Stimulated activated CD8-positive, alpha-beta memory T cell treated with anti-CD3 and anti-CD28 coated beads, Interleukin-7, amount 100 ng/mL, for 1 hour (primary cell): Measurements from ENCODE around the gene PCYT1B.
"Not testable (repeated sequence)": the region's sequence is repeated elsewhere in the genome, so short reads cannot be mapped to it uniquely, and the experiment has no call there.

Experiments used
- DNase-seq, 2 donors: peaks; one replicate each; pipeline ENCODE4 v3.0.0-alpha.2; 2020; ENCODE audit warnings: low read depth in 2 of 2

PCYT1B gene

DNA sequence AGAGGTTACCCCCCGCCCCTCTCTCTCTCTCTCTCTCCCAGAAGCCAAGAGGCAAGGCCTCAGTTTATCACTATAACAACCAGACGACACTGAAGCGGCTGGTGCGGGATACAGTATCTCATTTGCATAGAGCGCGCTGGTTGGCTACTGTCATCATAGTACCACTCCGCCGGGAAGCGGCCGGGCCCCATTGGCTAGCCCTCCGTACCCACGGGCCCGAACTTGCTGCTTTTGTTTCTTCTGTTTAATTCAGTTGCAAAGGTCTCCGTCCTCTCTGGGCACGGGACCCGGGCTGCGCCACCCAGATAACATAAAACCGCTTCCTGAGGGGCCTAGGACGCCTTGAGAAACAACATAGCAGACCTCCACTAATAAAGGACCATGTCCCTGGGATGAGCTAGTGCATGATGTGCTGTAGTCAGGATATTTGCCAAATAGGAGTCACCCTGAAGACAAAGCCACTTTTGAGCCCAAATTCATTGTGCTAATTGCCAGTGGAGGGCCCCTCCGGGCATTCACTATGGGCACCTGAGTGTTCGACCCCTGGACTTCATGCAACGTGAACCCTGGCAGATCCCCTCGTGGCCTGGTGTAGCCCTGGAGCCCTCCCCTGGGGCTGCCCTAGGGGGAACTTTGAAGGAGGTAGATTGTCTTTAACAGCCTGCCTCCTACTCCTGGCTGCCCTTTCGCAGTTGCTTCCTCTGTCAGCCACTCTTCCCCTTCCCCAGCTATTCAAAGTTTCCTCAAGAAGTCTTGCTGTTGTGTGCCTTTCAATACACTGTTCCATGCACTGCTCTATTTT is at the start of gene PCYT1B:
TSS of gene PCYT1B (minus strand) at position 91 of the 802 bp plus-strand sequence. CDS start 242 bp downstream, outside the sequence.
- peak; percentile 10 to 19 for DNase-seq

DNA sequence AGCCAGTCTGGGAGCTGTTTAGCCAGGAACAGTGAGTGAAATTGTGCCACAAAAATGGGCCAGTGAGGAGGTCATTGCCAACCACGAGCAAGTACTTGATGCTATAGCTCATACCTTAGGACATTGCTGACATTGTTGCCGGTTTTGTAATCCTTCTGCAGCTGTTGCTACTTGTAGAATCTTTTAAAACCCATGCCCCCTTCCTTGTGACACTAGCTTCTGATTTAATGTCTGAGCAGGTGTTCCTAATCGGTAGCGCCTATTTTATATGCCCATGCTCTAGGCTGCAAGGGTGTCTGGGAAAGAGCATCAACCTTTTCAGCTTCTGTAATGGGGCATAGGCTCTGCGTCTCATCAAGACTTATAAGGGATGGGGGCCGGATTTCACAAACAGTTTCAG is 49.1 kb upstream of the PCYT1B start:
- DNase-seq = no peak

DNA sequence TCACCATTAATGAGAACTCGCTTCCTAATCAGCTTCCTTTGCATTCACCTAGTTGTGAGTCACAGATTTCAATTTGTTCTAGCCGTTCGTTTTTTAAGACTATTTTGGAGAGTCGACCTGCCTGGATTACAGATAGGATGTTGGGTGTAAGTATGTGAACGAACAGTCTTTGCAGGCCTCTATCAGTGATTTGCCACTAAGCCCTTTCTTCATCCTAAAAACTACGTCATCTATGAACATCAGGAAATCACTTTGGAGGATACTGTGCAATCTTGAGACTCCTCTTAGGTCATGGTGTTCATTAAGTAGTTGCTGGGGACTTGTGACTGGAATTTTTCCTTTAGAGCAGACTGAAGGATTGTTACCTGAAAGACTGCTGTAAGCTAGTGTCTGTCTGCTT is 47.7 kb upstream of the PCYT1B start:
- DNase-seq = no peak

DNA sequence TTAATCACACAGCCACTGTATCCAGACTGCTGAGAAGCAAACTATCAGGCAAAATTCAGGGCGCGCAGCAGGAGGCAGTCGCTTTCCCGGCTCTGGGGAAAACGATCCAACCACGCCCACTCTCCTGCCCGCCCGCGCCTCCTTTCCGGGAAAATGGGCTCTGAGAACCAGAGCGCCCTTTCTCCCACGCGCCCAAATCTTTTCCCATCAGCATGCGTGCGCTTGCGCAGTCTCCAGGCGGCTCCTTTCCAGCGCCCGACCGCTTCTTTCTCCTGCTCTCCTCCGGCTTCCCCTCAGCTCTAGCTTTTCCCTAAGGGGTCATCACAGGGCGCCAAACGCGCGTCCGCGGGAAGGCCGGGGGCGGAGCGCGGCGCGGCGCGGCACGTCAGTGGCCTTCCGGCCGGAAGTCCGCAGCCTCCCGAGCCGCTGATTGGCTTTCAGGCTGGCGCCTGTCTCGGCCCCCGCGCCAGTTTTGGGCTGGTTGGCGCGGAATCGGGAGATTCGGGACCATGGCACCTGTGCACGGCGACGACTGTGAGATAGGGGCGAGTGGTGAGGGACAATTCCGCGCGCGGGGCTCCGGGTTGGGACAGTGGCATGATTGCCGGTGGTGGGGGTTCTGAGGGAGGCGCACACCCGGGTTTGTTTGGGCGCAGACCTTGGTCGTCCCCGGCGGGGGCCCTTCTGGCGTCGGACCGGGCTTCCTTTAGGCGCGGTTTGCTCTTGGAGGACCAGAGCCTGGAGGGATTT is 46.5 kb upstream of the PCYT1B start, which contains the start of gene POLA1:
TSS of gene POLA1 (plus strand) at position 466 of the 750 bp plus-strand sequence. CDS start at position 510, 44 bp downstream.
- peak; percentile 23 to 25 for DNase-seq

DNA sequence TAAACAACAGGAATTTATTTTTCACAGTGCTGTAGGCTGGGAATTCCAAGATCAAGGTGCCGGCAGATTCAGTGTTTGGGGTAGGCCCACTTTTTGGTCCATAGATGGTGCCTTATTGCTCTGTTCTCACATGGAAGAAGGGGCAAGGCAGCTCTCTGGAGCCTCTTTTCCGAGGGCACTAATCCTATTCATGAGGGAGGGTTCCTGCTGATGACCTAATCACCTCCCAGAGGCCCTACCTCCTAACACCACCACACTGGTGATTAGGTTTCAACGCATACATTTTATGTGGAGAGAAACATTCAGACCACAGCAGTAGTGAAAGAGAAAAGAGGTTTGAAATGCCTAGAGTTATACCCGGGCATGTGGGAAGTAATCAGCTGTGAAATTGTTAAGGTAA is 45.2 kb upstream of the PCYT1B start:
- no peak for DNase-seq

DNA sequence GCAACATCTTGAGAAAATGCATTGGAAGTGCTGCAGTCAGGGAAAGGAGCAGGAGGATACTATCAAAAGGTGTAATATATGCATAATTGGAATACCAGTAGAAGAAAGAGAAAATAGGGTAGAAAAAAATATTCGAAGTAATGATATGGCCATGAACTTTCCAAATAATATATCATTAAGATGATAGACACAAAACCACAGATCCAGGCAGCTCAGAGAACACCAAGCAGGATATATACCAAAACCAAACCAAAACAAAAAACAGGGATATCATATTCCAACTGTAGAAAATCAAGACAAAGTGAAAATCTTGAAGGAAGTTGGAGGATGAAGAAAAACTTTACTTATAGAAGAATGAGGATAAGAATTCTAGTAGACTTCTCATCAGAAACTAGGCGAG is 36.9 kb upstream of the PCYT1B start:
- DNase-seq = no peak

DNA sequence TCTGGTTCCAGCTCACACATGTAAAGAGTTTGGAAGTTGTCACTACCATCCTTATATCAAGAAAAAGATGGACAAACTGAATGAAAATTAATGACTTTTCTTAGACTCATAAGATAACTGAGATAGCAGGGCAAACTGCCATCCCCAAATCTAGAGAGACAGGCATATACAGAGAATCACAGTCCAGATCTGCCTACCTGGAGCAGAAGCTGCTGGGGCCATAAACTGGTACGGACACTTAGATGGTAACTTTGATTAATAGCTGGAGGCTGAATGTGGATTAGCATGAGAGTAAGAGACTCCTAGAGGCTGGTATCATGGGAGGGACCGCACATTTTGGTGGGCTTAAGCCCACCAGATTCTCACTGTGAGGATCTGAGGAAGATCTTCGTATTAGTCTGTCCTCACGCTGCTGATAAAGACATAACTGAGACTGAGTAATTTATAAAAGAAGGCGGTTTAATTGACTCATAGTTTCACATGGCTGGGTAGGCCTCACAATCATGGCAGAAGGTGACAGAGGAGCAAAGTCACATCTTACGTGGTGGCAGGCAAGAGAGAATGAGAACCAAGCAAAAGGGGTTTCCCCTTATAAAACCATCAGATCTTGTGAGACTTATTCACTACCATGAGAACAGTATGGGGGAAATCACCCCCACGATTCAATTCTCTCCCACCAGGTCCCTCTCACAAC is 35.7 kb upstream of the PCYT1B start:
- DNase-seq = no peak

DNA sequence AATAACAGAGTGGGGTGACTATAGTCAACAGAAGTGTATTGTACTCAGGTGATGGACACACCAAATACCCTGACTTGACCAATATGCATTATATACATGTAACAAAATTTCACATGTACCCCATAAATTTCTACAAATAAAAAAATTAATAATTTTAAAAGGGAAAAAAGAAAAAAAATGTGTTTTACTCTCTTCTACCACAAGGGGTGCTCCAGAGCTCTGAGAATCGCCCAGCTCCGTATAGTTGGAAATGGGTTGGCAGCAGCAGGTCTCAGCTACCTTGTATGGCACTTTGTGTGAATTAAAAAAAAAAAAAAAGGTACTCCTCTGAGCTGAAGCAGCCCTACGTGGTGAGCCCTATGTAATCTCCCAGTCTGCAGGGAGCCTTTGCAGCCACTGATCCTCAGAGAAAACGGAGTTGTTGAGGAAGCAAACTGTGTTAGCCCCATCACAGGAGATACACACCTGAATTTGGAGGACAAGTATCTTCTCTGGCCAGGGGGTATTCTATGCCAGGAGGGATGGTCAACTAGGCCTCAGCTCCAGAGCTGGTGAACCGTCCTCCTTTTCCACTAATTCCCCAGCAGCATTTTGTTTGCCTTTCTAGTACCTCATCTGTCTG is 29.4 kb upstream of the PCYT1B start:
- no peak for DNase-seq

DNA sequence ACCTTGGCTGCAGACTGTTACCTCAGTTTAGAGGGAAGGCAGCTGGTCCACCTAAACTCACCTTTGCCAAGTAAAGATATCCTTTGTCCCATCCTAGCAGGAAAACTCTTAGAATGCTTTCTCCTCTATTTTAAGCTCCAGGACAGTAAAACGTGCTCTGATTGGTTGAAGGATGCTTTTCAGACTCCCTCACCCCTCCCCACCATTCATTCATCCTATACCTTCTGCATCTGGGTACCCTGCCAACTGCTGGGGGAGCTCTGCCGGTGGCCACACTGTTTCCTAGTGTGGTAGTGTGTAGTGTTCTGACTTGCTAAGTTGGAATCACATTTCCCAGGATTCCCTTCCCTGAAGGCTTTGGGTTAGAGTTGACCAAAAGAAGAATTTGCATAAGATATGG is 26.3 kb upstream of the PCYT1B start:
- no peak for DNase-seq

DNA sequence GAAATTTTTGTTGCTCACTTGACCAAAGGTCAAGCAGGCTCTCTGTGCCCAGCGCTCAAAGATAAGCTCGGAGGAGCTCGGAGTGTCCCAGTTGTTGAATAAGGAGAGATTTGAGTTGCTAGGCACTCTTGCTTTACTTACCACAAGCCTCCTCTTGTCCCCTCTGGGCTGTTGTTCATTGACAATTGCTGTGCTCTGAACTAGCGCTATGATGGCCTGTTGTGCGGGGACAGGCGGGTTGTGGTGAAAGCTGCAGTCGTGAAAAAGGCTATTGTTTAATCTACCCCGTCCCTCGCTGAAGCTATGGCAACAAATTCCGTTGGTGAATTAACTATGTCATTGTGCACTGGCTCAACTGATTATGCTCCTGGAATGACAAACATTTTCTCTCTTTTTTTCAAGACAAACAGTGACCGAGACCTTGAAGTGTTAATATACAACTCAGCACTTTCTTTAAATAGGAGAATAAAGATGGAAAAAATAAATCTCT is 25.6 kb upstream of the PCYT1B start:
- no peak for DNase-seq

DNA sequence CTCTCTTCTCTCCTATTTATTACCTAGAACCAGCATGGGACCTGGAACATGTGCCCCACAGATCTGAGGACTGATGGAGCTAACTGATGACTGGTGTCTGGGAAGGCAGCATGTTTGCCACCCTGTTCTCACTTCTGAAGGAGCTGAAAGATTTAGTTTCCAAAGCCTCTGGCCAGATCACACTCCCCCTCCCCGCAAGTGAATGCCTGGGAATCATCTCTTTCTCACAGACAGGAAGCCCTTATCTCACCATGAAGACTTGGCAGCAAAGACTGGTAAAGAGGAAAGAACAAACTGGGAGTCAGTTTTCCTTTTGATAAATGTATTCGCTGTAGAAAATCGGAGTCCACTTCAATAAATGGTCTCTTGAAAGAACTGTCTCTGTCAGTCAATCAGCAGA is 21.0 kb upstream of the PCYT1B start:
- no peak for DNase-seq

DNA sequence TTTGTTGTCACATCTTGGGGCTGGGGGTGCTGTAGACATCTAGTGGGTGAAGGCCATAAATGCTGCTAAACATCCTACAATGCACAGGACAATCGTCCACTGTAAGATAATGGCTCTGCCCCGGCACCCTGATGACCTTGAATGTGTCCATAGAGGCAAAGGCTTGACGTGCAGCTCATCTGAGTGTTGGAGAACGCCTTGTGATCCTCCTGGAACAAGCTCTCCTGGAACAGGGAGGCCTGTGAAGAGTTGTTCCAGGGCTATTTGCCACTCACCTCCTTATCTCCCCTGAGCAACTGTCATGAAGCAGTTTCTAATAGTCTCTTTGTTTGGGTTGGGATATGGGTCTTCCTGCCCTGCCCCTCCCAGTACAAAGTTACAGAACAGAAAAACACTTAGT is 15.2 kb upstream of the PCYT1B start:
- DNase-seq = no peak

DNA sequence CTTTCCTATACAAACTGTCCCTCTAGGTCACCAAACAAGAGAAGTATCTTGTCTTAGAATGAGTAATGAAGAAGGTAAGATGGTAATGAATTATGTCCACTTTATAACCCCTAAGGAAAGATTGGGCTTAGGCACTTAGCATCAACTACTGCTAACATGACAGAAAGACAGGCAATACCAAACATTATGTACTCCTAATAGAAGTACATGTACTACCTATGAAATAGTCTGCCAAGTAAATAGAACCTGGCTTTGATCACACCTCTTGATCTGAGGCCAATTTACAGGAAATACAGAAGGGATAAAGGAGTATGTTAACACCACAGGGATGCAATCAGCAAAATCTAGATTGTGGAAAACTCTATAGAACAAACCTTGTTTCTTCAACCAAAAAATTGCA is 14.1 kb upstream of the PCYT1B start:
- DNase-seq = no peak

DNA sequence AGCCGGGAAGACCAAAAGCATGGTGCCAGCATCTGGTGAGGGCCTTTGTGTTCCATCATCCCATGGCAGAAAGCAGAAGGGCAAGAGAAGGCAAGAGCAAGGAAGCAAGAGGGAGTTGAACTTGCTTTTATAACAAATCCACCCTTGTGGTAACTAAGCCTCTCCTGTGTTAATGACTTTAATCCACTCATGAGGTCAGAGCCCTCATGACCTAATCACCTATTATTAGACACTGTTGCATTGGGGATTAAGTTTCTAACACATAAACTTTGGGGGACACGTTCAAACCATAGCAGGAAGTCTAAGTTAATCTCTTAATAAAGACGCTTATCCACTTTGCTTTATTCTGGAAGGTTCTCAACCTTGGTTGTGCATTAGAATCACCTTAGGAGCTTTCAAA is 12.5 kb upstream of the PCYT1B start:
- DNase-seq = no peak

DNA sequence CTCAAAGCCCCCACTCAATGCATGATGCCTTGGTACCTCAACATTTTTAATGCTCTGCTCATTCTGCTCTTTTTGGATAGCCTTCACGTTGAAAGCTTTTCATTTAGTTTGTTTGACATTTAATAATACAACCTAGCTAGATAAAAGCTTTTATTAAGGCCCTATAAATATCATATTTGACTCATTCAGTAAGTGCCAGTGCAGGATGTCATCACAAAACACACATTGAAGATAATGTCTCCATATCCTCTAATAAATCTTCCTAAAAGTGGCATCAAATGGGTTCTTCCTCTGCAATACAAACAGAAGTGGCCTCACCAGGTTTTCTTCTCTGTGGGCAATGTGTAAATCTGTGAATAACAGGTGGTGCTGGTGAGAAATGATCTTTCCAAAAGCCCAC is 12.0 kb upstream of the PCYT1B start:
- no peak for DNase-seq

DNA sequence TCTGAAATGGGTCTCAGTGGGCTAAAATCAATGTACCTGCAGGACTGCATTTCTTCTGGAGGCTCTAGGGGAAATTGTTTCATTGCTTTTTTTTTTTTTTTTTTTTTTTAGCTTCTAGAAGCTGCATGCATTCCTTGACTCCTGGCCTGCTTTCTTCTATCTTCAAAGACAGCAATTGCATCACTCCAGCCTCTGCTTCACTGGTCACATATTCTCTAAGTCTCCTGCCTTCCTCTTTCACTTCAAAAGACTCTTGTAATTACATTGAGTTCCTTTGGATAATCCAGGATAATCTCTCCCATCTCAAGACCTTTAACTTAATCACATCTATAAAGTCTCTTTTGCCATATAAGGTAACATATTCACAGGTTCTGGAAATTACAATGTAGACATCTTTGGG is 11.3 kb upstream of the PCYT1B start:
- no peak for DNase-seq

DNA sequence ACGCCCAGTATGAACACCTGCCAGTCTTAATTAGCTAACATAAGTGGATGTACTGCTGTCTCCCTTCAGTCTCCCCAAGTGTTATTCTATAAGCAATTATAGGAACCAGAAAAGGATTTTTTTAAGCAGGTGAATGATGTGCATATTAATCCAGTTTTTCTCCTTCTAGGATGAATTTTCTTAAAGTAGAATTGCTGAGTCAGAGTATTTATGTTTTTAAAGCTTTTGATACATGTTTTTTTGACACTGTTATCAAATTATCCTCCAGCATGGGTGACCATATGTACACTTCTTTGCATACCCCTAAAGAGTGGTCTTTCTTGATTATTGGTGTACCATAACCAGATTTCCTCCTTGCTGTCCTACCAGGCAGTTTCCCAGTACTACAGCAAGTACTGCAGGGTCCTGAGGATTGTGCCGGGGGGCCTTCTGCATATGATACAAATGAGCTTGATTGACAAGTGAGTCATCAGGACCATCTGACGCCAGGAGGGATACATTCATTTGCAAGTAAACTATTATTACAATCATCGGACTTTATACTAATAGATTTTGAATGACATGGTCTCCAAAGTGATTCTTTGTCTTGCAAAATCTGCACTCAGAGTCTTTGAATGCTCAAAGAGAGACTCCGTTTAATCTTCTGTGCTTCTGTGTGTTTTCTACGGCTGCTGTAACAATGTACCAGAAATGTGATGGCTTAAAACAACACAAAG is 10.7 kb upstream of the PCYT1B start:
- DNase-seq = no peak

DNA sequence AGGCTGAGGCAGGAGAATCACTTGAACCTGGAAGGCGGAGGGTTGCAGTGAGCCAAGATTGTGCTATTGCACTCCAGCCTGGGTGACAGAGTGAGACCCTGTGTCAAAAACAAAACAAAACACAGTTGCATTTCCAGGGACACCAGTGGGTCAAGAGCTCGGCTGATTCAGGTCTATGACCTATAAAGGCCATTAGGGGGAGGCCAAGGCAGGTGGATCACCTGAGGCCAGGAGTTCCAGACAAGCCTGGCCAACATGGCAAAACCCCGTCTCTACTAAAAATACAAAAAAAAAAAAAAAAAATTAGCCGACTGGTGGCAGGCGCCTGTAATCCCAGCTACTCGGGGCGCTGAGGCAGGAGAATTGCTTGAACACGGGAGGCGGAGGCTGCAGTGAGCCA is 8.5 kb upstream of the PCYT1B start:
- DNase-seq = not testable (repeated sequence)

DNA sequence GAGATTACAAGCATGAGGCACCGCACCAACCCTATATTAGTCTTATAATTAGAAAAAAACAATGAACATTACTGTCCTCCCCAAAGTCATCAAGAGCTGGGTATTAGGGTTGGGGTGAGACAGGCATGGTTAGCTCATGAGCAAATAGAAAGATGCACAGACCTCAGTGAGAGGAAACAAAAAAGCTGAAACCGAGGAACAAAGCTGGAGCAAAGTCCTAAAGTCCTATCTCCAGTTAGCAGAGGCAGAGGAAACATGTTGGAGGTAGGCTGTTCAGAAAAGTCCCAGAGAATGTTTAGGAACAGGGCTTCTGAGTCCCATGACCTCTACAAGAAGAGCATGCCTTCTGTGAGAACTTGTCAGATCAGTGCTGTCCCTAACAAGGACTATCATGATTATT is 4.6 kb upstream of the PCYT1B start:
- no peak for DNase-seq

DNA sequence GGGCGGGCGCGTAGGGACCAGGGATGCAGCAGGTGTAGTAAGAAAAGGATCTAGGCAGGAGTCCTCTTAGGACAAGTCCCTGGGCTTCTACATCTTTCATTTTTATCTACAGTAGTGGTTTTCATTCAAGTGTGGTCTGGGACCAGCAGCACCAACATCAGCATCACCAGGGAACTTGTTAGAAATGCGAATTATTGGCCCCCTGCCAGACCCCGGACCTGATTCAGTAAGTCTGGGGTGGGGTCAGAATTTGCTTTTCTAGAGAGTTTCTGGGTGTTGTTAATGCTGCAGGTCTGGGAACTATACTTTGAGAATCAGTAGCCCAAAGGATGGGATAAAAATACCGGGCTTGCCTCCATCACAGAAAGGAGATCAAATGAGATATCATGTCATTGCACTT is 1.3 kb upstream of the PCYT1B start:
- DNase-seq = no peak

DNA sequence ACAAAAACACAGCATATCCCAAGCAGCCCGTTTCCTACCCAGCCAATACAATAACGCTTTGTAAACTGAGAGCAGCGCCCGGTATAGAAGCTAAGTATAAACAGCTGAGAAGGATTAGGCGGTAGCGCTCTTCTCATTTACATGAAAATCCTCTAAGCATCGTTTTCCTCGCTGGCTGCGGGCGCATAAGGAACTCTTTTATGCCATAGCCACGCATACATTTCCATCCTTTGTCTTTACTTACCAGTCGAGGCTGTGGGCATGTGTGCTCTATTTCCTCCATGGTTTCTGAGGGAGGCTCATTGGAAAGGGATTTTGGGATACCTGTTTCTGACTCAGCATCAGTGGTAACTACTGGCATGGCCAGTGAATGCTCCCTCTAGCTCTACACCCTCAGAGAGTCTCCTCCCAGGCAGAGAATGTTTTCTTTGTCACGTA is 383 bp downstream of the PCYT1B start:
- no peak for DNase-seq
